Iris pigment epithelial cell (primary cell): Measurements from ENCODE around the gene TMEM116.

Experiments
- DNase-seq: peaks from one replicate; pipeline ENCODE4 v3.0.0-alpha.2; 2011; ENCODE audit warnings: low read depth

The TMEM116 gene

DNA sequence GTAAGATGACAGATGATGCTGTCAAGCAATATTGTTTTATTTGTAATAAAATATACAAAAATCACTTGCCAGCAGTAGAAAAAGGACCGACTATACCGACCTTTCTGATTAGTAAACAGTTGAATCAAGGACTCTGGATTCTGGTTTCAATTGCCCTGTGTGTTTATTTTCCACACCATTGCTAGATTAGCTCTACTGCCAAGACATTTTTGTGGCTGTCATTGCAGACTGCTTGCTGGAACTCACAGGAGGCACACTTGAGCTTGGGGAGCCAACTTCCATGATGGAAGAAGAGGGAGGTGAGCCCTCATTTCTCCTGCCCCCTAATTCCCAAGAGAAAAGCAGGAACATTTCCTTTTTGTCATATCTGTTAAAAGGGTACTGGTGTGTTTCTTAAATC is 119.7 kb downstream of the TMEM116 start:
- peak; percentile 45 for DNase-seq

DNA sequence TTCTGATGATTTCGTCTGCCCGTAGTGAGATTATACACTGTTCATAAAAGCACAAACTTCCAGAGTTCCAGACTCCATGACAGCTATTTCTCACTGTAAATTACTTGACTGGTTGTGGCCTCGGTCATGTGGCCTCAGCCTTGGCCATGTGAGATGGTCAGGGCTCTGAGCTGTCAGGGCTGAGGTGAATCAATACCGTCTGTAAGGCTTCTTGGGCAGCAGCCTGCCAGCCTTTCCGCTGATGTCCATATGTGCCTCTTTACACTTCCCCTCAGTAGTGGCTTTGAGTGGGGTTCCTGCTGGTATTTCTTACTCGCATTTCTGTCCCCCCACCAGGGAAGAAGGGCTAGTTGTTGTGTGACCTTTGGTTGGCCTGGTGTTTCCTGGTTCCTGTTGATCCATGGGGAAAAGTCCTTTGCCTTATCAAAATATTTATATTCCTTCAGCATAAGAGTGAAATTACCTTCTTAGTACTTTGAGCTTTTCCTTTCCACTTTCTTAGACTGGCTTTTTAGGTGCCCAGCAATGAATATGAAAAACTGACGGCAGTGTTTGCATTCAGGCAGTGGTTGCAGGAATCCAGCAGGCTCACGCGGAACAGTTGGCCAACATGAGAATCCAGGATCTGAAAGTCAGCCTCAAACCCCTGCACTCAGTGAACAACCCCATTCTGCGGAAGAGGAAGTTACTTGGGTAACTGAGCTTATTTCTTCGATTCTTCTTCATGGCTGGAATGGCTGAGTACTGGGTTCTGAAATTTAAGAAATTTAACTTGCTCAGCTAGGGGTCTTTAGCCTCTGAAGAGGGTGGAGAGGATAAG is 124.8 kb downstream of the TMEM116 start:
- DNase-seq: no peak

DNA sequence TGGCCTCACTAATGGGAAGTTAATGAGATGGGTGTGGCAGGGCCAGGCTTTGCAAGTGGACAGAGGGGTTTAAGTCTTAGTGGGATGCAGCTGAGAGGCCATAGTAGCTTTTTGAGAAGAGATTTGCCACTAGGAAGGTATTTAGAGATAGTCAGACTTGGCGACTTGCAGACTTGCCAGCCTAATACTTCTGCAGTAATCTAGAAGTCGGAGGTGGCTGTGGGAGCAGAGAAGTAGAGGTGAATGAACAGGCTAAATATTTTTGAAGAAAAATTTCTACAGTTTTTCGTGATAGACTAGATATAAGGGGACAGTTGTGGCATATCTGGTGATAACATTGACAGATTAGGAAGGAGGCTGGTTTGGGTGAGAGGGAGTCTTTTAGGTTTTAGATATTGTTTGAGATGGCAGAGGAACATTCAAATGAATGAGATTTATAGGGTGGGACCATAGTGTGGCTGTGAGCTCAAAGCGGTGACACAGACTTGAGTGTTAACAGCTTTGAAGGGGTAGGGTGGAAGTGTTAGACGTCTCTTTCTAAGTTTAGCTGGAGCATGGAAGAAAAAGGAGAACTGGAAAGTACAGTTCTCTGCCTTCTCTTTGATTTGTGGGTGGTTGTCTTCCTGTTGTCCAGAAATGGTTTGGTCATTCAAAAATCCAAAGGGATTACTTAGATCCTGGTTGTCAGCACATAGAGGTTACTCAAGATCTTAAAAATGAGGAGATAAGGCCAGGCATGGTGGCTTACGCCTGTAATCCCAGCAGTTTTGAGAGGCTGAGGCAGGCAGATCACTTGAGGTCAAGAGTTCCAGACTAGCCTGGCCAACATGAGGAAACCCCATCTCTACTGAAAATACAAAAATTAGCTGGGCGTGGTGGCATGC is 126.1 kb downstream of the TMEM116 start:
- no peak for DNase-seq

DNA sequence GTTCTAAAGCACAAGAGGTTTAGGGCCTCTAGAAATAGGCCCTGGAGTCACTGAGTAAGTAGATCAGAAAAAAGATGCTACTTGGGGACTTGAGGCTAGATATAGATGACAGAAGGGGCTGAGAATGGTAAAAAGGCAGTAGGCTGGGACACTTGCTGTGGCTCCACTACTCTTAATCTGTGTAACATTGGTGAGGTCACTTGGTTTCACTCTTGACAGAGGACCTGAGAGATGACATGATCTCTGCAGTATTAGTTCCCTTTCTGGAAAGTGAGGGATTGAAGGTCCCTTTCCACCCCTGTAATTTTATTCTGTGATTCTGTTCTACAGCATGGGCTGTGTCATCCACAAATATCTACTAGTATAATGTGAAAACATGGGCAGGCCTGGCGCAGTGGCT is 131.2 kb downstream of the TMEM116 start:
- DNase-seq: no peak
